Erythroblast (primary cell): ENCODE measurements around the gene ZNF483.

ENCODE experiments used
- GATA1 ChIP-seq: IDR thresholded peaks from 2 replicates; pipeline ENCODE4 v1.6.1; 2011; ENCODE audit warnings: low read depth, mild to moderate bottlenecking, control low read depth, low read length, moderate library complexity
- POLR2A ChIP-seq: IDR thresholded peaks from 2 replicates; pipeline ENCODE4 v1.6.1; 2011; ENCODE audit warnings: mild to moderate bottlenecking, low read length

DNA sequence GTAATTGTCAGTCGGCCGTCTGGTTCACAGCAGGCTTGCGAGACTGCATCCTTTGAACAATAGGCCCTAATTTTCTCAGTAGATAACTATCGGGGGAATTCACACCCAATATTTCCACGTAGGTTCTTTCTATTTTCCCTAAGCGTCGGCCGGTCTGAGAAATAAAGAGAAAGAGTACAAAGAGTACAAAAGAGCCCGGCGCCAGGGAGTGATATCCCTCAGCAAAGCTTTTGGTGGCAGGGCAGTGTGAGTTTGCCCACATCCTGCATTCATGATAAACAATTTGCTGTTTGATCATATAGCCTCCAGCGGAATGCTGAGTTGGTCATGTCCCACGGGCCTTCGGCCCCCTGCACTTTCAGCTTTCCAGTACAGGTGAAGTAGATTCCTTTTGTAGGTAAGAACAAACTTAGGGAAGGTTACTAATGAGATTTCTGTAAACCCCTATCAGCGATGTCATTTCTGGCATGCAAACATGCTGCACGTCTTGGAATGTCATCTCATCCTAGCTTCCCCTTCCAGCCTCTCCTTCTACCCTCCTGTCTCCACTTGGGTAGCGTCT, 79.2 kb downstream of the ZNF483 start:
- no peak for TF ChIP-seq POLR2A
- TF ChIP-seq GATA1 = no peak
